Measurements from ENCODE around the gene XK. TPM values are rescaled to one million over a fixed set of nuclear protein-coding genes. Genes with fewer than 3 reads are reported as not detected.
"Not testable (repeated sequence)": the region's sequence is repeated elsewhere in the genome, so short reads cannot be mapped to it uniquely, and the experiment has no call there.

Gene XK
- total and polyA plus RNA-seq, 2 of the 4 experiments (the other 2 are of a cell fraction) = under 0.01 to 0.02 TPM

GRCh38 chrX:37650879-37651278 is 34.7 kb upstream of the XK start:
- H2BK15ac ChIP-seq (ENCODE audit: low read depth, low read length); POLR2A ChIA-PET (ENCODE audit: unreplicated experiment); H3K14ac ChIP-seq (replicated peaks; ENCODE audit: low read depth, low read length); H2BK5ac ChIP-seq (ENCODE audit: low read depth, low read length, poor library complexity, severe bottlenecking); H3K36me3 ChIP-seq (ENCODE audit: control insufficient read depth, insufficient read depth, low read length); H3K56ac ChIP-seq (ENCODE audit: extremely low read depth, insufficient read depth, low read length); H3K23ac ChIP-seq (ENCODE audit: low read depth, low read length); DNase-seq; H3K9me3 ChIP-seq (ENCODE audit: control insufficient read depth, insufficient read depth, low read length); H2BK120ac ChIP-seq (ENCODE audit: low read depth, low read length); CTCF ChIA-PET; H4K8ac ChIP-seq (ENCODE audit: low read depth in 2 of 2, low read length in 2 of 2); H4K20me1 ChIP-seq (ENCODE audit: insufficient read depth, low read length); H2BK20ac ChIP-seq (ENCODE audit: low read depth, low read length); dilution Hi-C loops (cut with HindIII; ENCODE audit: low sequenced_read_pairs, unreplicated experiment); H4K5ac ChIP-seq (ENCODE audit: low read depth, low read length); H3K27ac ChIP-seq (ENCODE audit: insufficient read depth, low read length); H3K4me2 ChIP-seq (ENCODE audit: low read depth, low read length); H2AK5ac ChIP-seq (ENCODE audit: low read depth, low read length); H3K9me1 ChIP-seq (ENCODE audit: insufficient read depth, low read length); H2AFZ ChIP-seq (replicated peaks; ENCODE audit: low read length, poor library complexity); H3K9ac ChIP-seq (ENCODE audit: low read depth, low read length); BruUV-seq (replicated peaks); H3K4ac ChIP-seq (ENCODE audit: low read depth, low read length); H3K79me1 ChIP-seq (ENCODE audit: low read depth in 1 of 2, low read length in 2 of 2); H3K4me3 ChIP-seq (ENCODE audit: insufficient read depth, low read depth, low read length); ATAC-seq (ENCODE audit: low read depth); H4K91ac ChIP-seq (ENCODE audit: insufficient read depth, low read depth, low read length); H3K18ac ChIP-seq (ENCODE audit: low read depth, low read length); H3K4me1 ChIP-seq (ENCODE audit: control insufficient read depth, insufficient read depth, low read length); H3K27me3 ChIP-seq (ENCODE audit: control insufficient read depth, insufficient read depth, low read length); in situ Hi-C loops (cut with MboI; ENCODE audit: low sequenced_read_pairs); H2AK9ac ChIP-seq (replicated peaks; ENCODE audit: low read depth, low read length, poor library complexity): not testable (repeated sequence)
- WGBS, 2 experiments (ENCODE audit: extremely low coverage in 2 of 2, insufficient read length in 1 of 2) = no CpG with 5 or more reads among the region's 2 CpGs
- intact Hi-C loops (cut with micrococcal nuclease) = loop anchor here (10.0 kb wide), 1 partner anchor 334 kb away; no protein-coding TSS in a partner anchor
